Testis (tissue), 2 donors: ENCODE results near the gene TFCP2.

ENCODE experiments used
- CTCF ChIP-seq, 3 experiments: fragments of 450-650 bp in 2 of 3; fragments of 200-600 bp in 1 of 3; sonication (generic) in 1 of 3; IDR thresholded peaks; one replicate each; pipeline ENCODE4 v1.5.1; 2016 to 2019; ENCODE audit warnings: antibody characterized with exemption in 3 of 3, mild to moderate bottlenecking in 2 of 3, moderate library complexity in 1 of 3
- POLR2A ChIP-seq: fragments of 450-650 bp; IDR thresholded peaks from one replicate; pipeline ENCODE4 v1.6.1; 2017; ENCODE audit warnings: antibody characterized with exemption, mild to moderate bottlenecking, moderate library complexity

DNA sequence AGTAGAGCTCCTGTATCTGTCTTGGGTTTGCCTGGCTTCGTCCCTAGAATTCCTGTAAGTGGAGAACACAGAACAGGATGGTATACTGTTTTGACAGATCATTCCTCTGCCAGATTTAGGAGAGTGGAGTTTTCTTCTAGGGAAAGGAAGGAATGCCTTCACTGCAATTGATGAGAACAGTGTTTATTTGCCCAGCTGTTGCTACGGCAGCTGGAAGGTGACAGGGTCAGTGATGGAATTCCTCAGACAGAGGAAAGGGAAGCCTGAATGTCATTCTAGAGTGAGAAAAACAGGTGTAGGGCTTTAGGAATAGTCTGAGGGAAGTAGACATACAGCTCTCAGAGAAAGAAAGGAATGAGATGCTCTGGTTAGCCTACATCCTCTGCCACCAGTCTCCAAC lies 101.3 kb downstream of the TFCP2 start:
- TF ChIP-seq CTCF (IDR thresholded peaks at IDR 0.05) (no peak), POLR2A (no peak)
